Astrocyte of the hippocampus (primary cell): ENCODE measurements around the gene TAPBPL.

ENCODE experiments used
- DNase-seq: peaks from one replicate; pipeline ENCODE4 v3.0.0; 2011; ENCODE audit warnings: low read depth, low spot score

Gene TAPBPL

GRCh38 chr12:6435961-6436715, 15.7 kb upstream of the TAPBPL start:
- DNase-seq = no peak

- DNase-seq = no peak
These were observed 14.3 kb upstream of the TAPBPL start for GRCh38 chr12:6437586-6437985.

GRCh38 chr12:6438345-6438744, 13.5 kb upstream of the TAPBPL start:
- no peak for DNase-seq

GRCh38 chr12:6440391-6440790, 11.5 kb upstream of the TAPBPL start:
- no peak for DNase-seq

- DNase-seq = no peak
These were observed 9.0 kb upstream of the TAPBPL start for GRCh38 chr12:6442836-6443235.

- DNase-seq = no peak
These were observed 8.4 kb upstream of the TAPBPL start for GRCh38 chr12:6443361-6443983.

GRCh38 chr12:6444031-6444430, 7.8 kb upstream of the TAPBPL start:
- DNase-seq = no peak

GRCh38 chr12:6444704-6445688, 6.8 kb upstream of the TAPBPL start, which contains the start of gene CD27:
Gene CD27, plus strand, starts transcription at chr12:6444955. Its CDS starts 141 bp downstream, at chr12:6445096.
- DNase-seq = no peak

- no peak for DNase-seq
These were observed 1.6 kb upstream of the TAPBPL start for GRCh38 chr12:6450091-6450868.

- DNase-seq = no peak
These were observed 934 bp upstream of the TAPBPL start for GRCh38 chr12:6450869-6451347.

GRCh38 chr12:6452245-6452943, 552 bp downstream of the TAPBPL start:
- DNase-seq = no peak

GRCh38 chr12:6452944-6453630, 1.2 kb downstream of the TAPBPL start:
- DNase-seq = no peak

- DNase-seq = no peak
These were observed 5.5 kb downstream of the TAPBPL start for GRCh38 chr12:6457220-6457945.

- no peak for DNase-seq
These were observed 6.6 kb downstream of the TAPBPL start for GRCh38 chr12:6458281-6459003.

GRCh38 chr12:6459004-6459337, 7.1 kb downstream of the TAPBPL start:
- DNase-seq = no peak

GRCh38 chr12:6460751-6461371, 9.0 kb downstream of the TAPBPL start:
- no peak for DNase-seq

GRCh38 chr12:6461401-6462233, 9.8 kb downstream of the TAPBPL start:
- no peak for DNase-seq
